CD4-positive, alpha-beta T cell treated with Interleukin-1 beta for 1 hour (primary cell): ENCODE data around the gene PUM1.
"Not testable (repeated sequence)": the region's sequence is repeated elsewhere in the genome, so short reads cannot be mapped to it uniquely, and the experiment has no call there.

Experiments
- DNase-seq, 2 donors: peaks; one replicate each; pipeline ENCODE4 v3.0.0-alpha.2; 2020 to 2022

PUM1 gene

GRCh38 chr1:30988045-30988444 lies 77.5 kb downstream of the PUM1 start:
- DNase-seq = no peak

DNA sequence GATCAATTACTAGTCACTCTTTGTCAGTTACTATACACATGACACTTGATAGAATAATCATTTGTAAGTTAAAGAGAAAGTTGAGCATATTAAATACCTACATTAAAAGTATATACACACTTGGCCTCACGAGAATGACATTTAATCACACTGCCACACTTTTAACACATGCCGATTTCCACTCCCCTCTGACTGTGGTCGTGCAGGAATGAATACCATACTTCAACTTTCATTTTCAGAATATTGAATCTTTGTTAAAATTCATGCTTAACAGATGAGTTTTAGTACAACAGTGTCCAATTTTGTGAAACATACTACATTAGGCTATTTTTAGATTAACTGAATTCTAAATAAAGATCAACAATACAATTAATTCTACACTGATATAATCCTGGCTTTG lies 78.8 kb downstream of the PUM1 start:
- DNase-seq = no peak

GRCh38 chr1:30984991-30985503 lies 80.5 kb downstream of the PUM1 start:
- no peak for DNase-seq

DNA sequence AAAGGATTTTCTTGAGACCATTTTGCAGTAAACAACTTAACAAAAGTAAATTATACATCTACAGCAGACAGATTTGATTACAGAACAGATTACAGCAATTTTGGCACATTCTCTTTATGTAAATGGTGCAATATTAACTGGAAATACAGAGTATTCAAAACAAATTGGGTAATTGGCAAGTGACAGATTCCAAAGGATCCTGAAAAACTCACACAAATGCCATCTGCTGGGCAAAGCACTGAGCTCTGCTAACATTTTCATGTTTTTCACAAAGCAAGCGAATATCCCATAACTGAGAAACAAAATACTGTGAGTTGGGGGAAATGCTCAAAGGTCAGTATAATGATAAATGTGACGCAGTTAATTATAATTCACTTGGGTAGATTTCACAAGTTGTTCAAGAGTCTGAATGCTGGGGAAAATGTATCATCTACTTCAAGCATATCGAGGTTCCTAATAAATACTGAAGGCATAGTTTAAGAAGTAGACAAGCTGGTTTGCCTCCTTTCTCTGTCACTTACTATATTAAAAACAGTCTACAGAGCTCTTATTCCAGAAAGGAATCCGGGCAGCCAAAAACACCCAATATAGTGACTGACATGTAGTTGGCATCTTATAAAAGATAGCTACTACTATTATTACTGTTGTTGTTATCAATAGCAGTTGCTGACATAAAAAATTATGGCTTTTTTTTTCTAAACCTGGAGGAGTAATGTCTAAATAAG lies 81.2 kb downstream of the PUM1 start:
- no peak for DNase-seq

- DNase-seq = no peak
Measured at GRCh38 chr1:30982937-30983336, 82.6 kb downstream of the PUM1 start.

- DNase-seq = no peak
Measured at GRCh38 chr1:30982431-30982830, 83.1 kb downstream of the PUM1 start.

GRCh38 chr1:30981172-30981571 lies 84.3 kb downstream of the PUM1 start:
- DNase-seq = no peak

DNA sequence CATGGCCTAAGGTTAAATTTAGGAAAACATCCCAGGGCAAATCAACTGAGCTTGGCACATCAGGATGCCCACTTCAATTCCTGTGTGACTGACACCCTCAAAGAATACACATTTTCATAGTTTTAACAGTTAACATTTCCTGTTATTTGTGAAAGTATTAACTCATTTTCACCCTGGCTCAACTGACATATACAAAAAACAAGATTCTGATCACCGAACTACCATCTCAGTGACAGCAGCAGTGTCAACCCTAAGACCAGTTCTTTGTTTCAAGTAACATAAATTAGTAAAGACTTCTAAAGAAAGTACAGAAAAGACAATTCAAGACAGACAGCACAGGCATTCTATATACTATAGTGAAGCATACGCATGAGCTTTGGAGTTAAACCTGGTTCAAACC lies 88.0 kb downstream of the PUM1 start:
- no peak for DNase-seq

DNA sequence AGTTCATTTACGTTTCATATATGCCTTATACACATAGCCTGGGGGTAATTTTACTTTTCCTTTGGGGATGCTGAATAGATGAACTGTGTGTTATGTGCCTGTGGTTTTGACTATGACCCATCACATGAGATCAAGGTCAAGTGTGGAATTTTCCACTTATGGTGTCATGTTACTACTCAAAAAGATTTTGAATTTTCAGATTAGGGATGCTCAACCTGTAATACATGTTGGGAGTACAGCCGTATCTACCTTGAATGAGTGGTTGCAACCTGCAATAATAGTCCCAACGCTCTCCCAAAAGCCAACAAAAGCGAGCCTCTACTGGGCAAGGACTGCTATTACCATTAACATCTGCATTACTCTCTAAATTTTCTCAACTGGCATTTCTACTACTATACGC lies 88.4 kb downstream of the PUM1 start:
- DNase-seq = no peak

GRCh38 chr1:30976143-30976542 lies 89.4 kb downstream of the PUM1 start:
- DNase-seq = no peak

DNA sequence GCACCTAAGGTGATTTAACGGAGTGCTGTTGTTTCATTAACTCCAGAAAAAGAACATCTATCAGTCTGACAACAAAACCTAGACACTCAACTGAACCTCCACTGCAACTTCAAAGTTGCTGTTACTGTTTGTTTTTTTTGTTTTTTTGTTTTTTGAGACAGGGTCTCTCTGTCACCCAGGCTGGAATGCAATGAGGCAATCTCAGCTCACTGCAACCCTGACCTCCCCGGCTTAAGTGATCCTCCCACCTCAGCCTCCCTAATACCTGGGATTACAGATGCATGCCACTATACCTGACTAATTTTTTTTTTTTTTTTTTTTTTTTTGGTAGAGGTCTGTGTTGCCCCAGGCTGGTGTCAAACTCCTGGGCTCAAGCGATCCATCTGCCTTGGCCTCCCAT lies 90.3 kb downstream of the PUM1 start:
- DNase-seq = no peak

DNA sequence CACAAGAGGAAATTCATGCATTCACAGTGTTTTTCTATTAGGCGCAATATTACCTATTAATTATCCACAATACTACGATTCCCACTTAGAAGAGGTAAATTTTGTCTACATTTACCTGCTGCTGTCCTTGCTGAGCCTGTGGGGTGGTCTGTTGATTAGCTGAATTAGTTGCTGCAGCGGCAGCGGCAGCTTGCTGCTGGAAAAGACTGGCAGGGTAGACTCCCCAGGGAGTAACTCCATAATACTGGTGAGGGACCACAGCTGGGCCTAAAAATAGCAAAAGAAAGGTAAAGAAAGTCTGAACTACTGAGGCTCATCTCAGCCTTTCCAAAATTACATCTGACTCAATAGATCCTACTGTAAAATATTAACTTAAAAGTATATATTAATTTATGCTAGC lies 91.0 kb downstream of the PUM1 start:
- no peak for DNase-seq

- not testable (repeated sequence) for DNase-seq
Measured at GRCh38 chr1:30972349-30972748, 93.2 kb downstream of the PUM1 start.

DNA sequence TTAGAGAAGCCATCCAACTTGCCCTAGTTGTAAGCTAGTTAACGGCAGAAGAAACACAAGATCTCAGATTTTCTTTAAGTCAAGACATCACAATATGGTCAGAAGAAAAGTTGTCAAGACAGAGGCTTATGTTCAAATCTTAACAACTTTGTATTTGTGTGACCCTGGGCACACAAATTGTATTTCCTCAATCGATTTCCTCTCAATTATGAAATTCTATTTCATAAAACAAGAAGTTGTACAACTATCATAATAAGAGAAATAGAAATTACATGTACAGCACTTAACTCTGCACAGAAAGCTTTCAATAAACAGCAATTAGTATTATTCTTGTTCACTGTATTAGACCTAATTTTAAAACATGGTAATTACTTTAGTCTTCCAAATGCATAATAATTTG lies 94.0 kb downstream of the PUM1 start:
- no peak for DNase-seq

DNA sequence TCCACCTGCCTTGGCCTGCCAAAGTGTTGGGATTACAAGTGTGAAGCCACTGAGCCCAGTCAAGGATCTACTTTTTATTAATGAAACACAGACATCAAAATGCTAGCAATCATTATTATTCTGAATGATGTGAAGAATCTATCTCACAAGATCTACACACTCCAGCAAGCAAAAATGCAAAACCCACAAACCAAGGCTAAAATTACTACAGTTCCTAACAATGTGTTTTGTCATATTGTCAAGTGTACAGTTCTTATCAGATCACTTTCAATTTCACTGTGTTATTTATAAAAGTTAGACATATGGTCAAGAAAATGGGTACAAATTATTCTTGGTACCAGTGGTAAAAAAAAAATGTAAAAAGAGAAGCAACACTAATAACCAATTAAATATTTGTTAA lies 95.6 kb downstream of the PUM1 start:
- DNase-seq = no peak

DNA sequence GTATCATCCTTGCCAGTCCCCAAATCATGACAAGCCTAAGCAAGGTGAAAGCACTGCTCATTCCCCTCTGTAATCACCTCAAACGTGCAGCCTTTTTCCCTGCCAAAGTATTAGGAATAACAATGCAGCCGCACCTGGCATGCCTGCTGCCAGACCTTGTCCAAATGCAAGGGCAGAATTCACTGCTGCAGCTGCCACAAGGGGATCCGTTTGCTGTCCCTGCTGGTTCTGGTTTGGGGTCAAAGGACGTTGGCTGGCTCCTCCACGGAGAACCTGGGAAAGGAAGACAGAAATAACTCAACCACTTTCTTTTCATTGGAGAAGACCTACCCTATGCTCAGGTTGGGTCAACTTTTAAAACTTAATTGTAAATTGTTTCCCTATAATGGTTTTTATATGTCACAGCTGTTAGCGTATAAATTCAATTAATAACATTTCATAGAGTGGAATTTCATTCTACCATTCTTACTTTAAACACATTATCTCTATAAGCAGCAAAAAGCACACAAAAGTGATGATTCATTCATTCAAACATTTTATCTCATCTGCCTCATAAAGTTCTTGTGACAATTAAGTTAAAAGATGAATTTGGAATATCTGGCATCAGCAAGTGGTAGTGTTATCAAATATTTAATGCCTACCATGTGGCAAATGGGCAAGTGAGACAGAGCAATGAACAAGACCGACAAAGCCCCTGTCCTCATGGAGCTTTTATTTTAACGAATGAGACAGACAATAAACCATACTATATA lies 97.1 kb downstream of the PUM1 start:
- DNase-seq = no peak

DNA sequence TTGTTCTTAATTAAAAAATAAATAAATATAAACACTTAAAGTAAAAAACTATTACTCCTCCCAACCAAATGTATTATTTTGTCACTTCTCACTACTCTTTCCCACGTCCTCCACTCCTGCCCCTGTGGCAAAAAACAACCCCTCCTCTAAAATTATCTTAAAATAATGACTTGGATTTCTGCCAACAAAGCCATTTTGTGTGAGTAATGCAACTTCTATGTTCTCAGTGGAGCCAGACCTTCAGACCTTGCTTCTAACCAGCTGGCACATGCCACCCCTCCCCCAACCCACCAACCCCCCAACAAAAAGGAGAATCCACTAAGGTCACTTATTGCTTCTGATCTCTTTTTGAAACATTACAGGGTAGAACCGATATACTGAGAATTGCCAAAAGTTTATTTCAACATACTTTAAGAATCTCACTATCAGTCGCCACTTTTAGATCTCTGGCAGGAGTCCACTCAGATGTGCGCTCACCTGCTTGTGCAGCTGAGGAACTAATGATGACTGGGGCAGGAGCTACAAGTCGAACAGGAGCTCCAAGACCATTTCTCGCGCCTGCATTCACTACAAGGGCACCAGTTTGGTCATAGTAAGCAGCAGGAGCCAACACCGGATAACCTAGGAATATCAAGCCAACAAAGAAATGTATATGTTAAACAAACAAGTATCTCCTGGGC lies 98.7 kb downstream of the PUM1 start:
- no peak for DNase-seq

- no peak for DNase-seq
Measured at GRCh38 chr1:30965924-30966599, 99.5 kb downstream of the PUM1 start.

GRCh38 chr1:30964706-30965105 lies 100.8 kb downstream of the PUM1 start:
- DNase-seq = no peak

GRCh38 chr1:30962609-30963508 lies 102.7 kb downstream of the PUM1 start:
- DNase-seq = no peak

GRCh38 chr1:30957560-30958222 lies 107.8 kb downstream of the PUM1 start:
- DNase-seq = no peak
